GM10248 (cell line): ENCODE measurements around the gene CSTF1.

Experiments
- CTCF ChIA-PET: fragments of 300-600 bp; sonication (Branson Sonifier 250); formaldehyde crosslinking; extraction: SDS; loops from one replicate; lab custom pipeline; 2021; ENCODE audit warnings: antibody characterized with exemption; lab: Yijun Ruan, JAX
- POLR2A ChIA-PET: fragments of 350-650 bp; sonication (Branson Sonifier 250); formaldehyde crosslinking; extraction: SDS; loops from one replicate; lab custom pipeline; 2020; ENCODE audit warnings: antibody characterized with exemption; lab: Yijun Ruan, JAX
- DNase-seq: peaks from one replicate; pipeline ENCODE4 v3.0.0; 2012; ENCODE audit errors: extremely low spot score
- TF ChIP-seq, protein P1 (sequence below): IDR thresholded peaks from 2 replicates; pipeline ENCODE4 v1.5.1; 2012; ENCODE audit warnings: mild to moderate bottlenecking, low read depth; ENCODE audit errors: extremely low read depth, missing control alignments, control extremely low read depth

The CSTF1 gene

GRCh38 chr20:56348746-56349145 is 43.7 kb upstream of the CSTF1 start:
- ChIA-PET CTCF (interaction anchor here (1.1 kb wide), 1 partner anchor 9 kb away, joined by 3 read pairs; no protein-coding TSS in a partner anchor), POLR2A (no interaction called here)
- TF ChIP-seq, protein P1, sequence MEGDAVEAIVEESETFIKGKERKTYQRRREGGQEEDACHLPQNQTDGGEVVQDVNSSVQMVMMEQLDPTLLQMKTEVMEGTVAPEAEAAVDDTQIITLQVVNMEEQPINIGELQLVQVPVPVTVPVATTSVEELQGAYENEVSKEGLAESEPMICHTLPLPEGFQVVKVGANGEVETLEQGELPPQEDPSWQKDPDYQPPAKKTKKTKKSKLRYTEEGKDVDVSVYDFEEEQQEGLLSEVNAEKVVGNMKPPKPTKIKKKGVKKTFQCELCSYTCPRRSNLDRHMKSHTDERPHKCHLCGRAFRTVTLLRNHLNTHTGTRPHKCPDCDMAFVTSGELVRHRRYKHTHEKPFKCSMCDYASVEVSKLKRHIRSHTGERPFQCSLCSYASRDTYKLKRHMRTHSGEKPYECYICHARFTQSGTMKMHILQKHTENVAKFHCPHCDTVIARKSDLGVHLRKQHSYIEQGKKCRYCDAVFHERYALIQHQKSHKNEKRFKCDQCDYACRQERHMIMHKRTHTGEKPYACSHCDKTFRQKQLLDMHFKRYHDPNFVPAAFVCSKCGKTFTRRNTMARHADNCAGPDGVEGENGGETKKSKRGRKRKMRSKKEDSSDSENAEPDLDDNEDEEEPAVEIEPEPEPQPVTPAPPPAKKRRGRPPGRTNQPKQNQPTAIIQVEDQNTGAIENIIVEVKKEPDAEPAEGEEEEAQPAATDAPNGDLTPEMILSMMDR: no peak
- no peak for DNase-seq

GRCh38 chr20:56350842-56351241 is 41.6 kb upstream of the CSTF1 start:
- no peak for DNase-seq
- POLR2A ChIA-PET: no interaction called here
- TF ChIP-seq, protein P1: no peak
- CTCF ChIA-PET: interaction anchor here (1.0 kb wide), 1 partner anchor 9 kb away, joined by 3 read pairs; no protein-coding TSS in a partner anchor

GRCh38 chr20:56352345-56353055 is 39.9 kb upstream of the CSTF1 start:
- ChIA-PET POLR2A (no interaction called here), CTCF (interaction anchor here (1.1 to 2.4 kb wide), 4 partner anchors 9 to 28 kb away, joined by 3 to 12 read pairs (median 3); no protein-coding TSS in a partner anchor)
- DNase-seq: no peak
- TF ChIP-seq, protein P1: no peak

DNA sequence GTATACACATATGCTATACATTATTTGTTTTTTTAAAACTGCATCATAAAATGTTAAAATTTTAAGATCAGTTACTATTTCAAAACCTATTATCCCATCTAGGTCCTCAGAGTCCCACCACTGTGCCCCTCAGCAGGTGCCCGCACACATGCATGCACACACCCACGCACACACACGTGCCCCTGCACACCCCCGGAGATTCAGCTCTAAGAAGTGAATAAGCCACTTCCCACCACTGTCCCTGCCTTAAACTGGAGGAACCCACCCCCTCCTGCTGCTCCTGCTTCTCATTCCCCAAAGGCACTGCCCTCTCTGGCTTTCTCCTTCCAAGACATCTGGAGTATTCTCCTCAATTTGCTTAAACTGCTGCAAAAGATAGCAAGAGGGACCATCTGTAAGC is 39.1 kb upstream of the CSTF1 start:
- ChIA-PET CTCF (interaction anchor here (1.1 to 2.4 kb wide), 3 partner anchors 10 to 22 kb away, joined by 3 to 12 read pairs (median 3); no protein-coding TSS in a partner anchor), POLR2A (no interaction called here)
- TF ChIP-seq, protein P1: no peak
- DNase-seq: no peak

DNA sequence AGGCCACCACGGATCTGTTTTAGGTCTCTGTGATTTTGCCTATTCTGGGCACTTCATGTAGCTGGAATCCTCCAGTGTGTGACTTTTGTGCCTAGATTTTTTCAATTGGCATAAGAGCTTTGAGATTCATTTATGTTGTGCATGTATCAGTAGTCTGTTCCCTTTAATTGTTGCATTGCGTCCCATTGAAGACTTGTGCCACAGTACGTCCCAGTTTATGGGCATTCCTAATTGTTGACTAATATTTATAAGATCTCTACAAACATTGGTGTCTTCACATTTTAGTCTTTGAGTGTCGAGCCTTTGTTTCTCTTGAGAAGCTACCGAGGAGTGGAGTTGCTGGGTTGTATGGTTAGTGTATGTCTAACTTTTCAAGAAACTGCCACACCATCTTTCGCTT is 34.4 kb upstream of the CSTF1 start:
- TF ChIP-seq, protein P1: no peak
- no peak for DNase-seq
- ChIA-PET POLR2A (interaction anchor here (0.6 kb wide), 1 partner anchor 434 kb away, joined by 3 read pairs; no protein-coding TSS in a partner anchor), CTCF (interaction anchor here (1.1 to 1.9 kb wide), 6 partner anchors 11 to 48 kb away, joined by 3 to 6 read pairs (median 4); partner anchors contain the start of genes AURKA and CSTF1)

DNA sequence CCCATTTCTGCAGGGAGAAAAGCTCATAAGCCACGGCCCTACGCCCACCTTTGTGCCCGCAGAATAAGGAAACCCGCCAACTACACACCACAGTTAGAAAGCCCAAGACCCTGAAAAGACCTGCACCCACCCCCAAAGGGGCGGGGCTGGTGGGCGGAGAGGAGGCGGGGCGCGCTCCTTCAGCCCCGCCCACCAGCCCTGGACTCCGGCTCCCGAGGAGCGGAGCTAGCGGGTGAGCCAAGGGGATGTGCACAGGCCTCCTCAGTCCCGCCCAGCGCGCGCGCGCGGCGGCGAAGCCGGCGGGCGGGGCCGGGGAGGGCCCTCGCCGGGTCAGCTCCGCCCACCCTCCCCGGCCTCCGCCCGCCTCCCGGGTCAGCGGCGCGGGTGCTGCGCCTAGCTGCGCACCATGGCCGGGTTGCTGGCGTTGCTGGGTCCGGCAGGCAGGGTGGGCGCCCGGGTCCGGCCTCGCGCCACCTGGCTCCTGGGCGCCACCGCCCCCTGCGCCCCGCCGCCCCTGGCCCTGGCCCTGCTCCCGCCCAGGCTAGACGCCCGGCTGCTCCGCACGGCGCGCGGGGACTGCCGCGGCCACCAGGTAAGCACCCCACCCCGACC is 33.7 kb upstream of the CSTF1 start, which contains the start of gene FAM210B:
Gene FAM210B, plus strand, starts transcription at position 375 of the 612 bp plus-strand sequence. Its CDS starts 32 bp downstream, at position 407.
- peak; percentile 96 for DNase-seq
- CTCF ChIA-PET: interaction anchor here (1.1 to 1.9 kb wide), 5 partner anchors 10 to 40 kb away, joined by 3 to 6 read pairs (median 5); partner anchors contain the start of genes AURKA and CSTF1
- POLR2A ChIA-PET: interaction anchor here (0.6 to 0.8 kb wide), 2 partner anchors 69 to 433 kb away, joined by 3 read pairs; no protein-coding TSS in a partner anchor
- TF ChIP-seq, protein P1: no peak
